ENCODE data around the gene MBLAC1.

MBLAC1 gene

GRCh38 chr7:100126931-100127865 lies at the start of gene MBLAC1:
Gene MBLAC1 (plus strand): TSS chr7:100126967. CDS start chr7:100127396, 429 bp downstream.
- DNase-seq (ENCODE audit: low spot score), result peak; percentile 95

DNA sequence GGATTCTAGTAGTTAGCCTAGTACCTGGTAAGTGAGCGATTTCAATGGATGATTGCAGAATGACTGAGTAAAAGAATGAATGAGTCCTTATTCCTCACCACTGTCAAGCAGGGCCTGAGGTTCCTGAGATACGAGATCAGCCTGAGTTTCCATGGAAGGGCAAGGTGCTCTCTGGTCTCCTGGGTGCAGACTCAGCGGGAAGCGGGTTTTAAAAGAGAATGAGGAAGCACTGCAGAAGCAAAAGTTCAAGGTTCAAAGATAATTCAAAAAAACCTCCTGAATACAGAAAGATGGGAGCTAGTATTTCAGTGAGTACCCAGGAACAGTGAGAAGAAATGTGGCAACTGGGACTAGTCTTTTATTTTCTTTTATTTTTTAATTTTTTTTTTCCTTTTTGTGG lies 49.6 kb upstream of the MBLAC1 start:
- DNase-seq (ENCODE audit: low spot score), result no peak

DNA sequence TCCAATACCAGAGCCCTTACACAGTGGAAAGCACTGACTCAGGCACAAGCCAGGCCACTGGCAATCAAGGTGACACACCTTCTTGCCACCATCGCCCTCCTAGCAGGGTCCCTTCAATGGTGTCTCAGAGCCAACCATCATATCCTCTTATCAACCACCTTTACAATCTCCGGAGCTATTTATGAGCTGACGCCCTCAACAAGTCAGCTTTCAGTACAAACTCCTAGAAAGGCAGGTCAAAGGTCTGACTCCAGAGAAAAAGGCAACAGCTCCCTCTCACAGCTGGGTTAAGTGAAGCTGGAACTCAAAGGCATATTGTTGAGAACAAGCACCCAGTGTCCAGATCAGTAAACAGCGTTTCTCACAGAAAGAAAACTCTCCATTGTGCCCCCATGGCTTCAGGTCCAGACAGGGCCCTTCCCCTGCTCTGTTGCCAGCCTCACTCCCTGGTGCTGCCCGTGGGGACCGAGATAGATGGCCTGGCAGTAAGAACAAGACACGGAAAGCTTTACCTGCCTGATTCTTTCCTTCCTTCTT lies 47.7 kb upstream of the MBLAC1 start:
- peak; percentile 69 for DNase-seq (ENCODE audit: low spot score)

GRCh38 chr7:100080907-100081534 lies 45.7 kb upstream of the MBLAC1 start:
- no peak for DNase-seq (ENCODE audit: low spot score)

- peak; percentile 100 for DNase-seq (ENCODE audit: low spot score)
Measured at GRCh38 chr7:100081535-100082102, 45.1 kb upstream of the MBLAC1 start, which contains the start of gene ZNF3. Gene ZNF3 (minus strand): TSS chr7:100081723. CDS start chr7:100077357, 4,366 bp downstream.

GRCh38 chr7:100082978-100083377 lies 43.8 kb upstream of the MBLAC1 start:
- DNase-seq (ENCODE audit: low spot score), result no peak

DNA sequence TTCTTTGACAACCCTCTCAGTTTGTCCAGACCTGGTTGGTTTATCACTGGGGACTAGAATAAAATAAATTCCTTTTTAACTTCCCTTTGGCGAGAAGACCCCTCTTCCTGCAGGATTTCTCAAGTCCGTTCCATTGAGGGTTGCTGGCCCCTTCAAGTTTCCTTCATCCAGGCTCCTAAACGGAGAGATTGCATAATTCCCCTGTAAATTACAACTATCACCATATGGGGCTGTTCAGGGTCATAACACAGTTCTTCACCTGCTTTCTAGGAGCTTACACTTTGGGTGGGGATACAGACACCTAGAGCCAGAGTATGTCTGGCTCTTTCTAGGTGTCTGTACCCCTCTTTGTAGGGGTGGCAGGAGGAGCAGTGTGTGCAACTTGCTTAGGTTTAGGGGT lies 41.3 kb upstream of the MBLAC1 start:
- no peak for DNase-seq (ENCODE audit: low spot score)

DNA sequence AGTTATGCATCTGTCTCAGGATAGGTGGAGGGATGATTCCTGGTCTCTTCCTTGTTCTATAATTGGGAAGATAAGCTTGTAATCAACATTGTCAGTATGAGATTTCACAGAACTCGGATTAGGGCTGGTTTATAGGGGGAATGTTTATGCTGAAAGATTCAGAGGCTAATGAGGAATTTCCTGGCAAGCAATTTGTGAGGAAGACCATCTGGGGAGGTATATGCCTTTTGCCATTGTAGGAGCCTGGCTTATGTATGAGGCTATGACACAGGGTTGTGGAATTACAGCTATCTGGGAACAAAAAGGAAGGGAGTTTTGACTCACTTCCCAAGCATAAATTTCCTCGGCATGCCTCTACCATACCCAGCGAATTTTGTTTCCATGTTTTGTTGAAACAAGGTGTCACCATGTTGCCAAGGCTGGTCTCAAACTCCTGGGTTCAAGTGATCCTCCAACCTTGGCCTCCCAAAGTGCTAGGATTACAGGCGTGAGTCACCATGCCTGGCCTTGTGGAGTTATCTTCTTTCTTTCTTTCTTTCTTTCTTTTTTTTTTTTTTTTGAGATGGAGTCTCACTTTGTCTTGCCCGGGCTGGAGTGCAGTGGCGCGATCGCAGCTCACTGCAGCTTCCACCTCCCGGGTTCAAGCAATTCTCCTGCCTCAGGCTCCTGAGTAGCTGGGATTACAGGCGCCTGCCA lies 39.6 kb upstream of the MBLAC1 start:
- DNase-seq (ENCODE audit: low spot score), result peak; percentile 51

- no peak for DNase-seq (ENCODE audit: low spot score)
Measured at GRCh38 chr7:100088095-100088620, 38.6 kb upstream of the MBLAC1 start.

DNA sequence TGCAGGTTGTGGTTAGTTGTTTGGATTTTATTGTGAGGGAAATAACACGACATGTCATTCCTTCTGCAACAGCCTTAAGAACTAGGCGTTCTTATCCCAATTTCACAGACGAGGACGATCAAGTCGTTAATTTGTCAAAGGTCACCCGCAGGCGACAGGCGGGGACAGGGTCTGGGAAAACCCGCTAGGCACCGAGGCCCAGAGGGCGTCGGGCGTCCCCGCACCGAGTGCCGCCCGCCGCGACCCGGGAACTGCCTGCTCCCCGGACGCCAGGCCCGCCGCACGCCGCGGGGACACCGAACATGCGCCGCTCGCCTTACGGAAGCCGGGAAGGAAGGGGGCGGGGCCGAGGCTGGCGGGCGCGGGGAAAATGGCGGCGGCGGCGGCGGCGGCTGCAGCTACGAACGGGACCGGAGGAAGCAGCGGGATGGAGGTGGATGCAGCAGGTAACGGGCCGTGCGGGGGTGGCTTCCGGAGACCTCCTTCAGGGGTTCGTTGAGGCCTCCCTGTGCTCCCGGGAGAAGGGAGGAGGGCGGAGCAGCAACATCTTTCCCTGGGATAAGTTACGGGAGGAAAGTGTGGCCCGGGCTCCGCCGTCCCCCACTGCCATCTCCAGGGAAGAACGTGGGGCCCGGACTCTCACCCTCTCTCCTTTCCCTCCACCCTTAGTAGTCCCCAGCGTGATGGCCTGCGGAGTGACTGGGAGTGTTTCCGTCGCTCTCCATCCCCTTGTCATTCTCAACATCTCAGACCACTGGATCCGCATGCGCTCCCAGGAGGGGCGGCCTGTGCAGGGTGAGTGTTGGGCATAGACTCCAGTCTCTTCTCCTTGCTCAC lies 37.9 kb upstream of the MBLAC1 start, which contains the start of gene COPS6:
TSS of gene COPS6 (plus strand) at position 349 of the 837 bp plus-strand sequence. CDS start at position 371, 22 bp downstream.
- DNase-seq (ENCODE audit: low spot score), result peak; percentile 83

- DNase-seq (ENCODE audit: low spot score), result no peak
Measured at GRCh38 chr7:100089458-100090196, 37.1 kb upstream of the MBLAC1 start.

- no peak for DNase-seq (ENCODE audit: low spot score)
Measured at GRCh38 chr7:100090527-100091410, 36.0 kb upstream of the MBLAC1 start.

DNA sequence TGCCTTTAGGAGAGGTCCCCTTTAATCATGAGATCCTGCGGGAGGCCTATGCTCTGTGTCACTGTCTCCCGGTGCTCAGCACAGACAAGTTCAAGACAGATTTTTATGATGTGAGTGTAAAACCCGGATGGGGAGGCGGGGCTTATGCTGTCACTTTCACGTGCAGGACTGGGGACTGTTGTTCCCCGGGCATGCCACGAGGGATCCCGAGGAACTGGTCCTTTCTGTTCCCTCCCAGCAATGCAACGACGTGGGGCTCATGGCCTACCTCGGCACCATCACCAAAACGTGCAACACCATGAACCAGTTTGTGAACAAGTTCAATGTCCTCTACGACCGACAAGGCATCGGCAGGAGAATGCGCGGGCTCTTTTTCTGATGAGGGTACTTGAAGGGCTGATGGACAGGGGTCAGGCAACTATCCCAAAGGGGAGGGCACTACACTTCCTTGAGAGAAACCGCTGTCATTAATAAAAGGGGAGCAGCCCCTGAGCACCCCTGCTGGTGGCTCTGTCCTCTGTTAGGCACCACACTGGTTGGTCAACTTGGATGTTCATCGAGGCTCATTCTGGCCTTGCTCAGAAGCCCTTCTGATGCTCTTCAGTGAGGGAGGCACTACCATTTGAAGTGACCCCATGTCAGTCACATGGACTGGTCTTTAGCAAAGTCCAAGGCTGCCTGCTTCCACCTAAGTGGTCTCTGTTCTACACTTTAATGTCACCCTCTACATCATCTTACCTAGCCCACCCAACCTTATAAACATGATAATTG lies 35.2 kb upstream of the MBLAC1 start:
- no peak for DNase-seq (ENCODE audit: low spot score)

DNA sequence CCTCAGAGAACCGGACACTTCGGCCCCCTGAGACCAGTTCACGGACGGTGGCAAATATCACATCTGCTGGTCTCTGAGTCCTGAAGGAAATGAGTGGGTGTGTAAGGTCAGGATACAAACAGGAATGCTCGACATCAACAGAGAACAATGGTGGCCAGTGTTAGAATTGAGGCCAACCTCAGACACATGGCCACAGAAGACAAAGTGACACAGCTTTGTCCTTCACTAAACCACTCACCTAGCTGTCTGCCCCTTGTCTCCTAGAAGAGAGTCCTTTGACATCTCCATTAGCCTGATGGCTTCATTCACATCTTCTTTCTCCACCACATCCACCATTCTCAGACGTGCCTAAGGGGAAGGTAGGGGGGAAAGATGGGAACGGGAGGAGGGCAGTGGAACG lies 33.7 kb upstream of the MBLAC1 start:
- DNase-seq (ENCODE audit: low spot score), result no peak

- DNase-seq (ENCODE audit: low spot score), result no peak
Measured at GRCh38 chr7:100093498-100093897, 33.3 kb upstream of the MBLAC1 start.

DNA sequence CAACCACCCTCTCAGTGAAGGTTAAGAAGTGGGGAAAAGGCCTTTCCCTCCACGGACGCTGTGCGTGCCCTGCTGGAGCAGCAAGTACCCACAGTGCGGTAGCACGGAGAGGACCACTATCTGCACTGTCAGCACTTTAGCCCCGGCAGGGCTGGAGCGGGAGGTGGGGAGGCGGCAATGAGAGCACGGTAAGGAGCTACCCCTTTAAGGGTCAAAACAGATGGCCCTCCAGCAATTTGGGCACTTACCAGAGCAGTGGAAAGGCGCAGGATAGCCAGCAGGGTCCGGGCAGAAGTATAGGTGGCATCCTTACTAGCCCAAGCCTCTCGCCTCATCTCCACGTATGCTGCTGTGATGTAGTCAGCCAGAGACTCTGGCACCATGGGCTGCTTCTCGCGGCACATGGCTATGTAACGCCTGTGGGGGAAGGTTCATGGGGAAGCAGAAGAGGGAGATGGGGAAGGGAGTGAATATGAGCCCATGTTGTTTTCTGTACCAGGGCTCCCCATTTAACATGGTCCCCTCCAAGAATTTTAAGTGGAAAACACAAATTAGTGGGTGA lies 32.8 kb upstream of the MBLAC1 start:
- DNase-seq (ENCODE audit: low spot score), result no peak

- DNase-seq (ENCODE audit: low spot score), result no peak
Measured at GRCh38 chr7:100095289-100095688, 31.5 kb upstream of the MBLAC1 start.

- DNase-seq (ENCODE audit: low spot score), result no peak
Measured at GRCh38 chr7:100095704-100096103, 31.1 kb upstream of the MBLAC1 start.

Data from LoVo (cell line).